H7 (cell line): ENCODE measurements around the gene ACSL1. TPM values are rescaled to one million over a fixed set of nuclear protein-coding genes. Genes with fewer than 3 reads are reported as not detected.

Experiments
- DNase-seq: peaks from one replicate; pipeline ENCODE4 v3.0.0; 2012
- H3K27me3 ChIP-seq: 2 replicates; pipeline ENCODE4 v1.6.0; 2011; ENCODE audit warnings: mild to moderate bottlenecking, low read length; ENCODE audit not compliant: control insufficient read depth, insufficient read depth
- H3K36me3 ChIP-seq: replicated peaks from 2 replicates; pipeline ENCODE4 v1.5.1; 2011; ENCODE audit warnings: low read length; ENCODE audit not compliant: control insufficient read depth, insufficient read depth
- H3K4me3 ChIP-seq: 2 replicates; pipeline ENCODE4 v1.5.1; 2011; ENCODE audit warnings: low read depth, mild to moderate bottlenecking, control low read depth, low read length, moderate library complexity; ENCODE audit not compliant: insufficient read depth
- total RNA-seq: library from RNA; depleted of rRNA; stranded (reverse); fragments of >200 nt; shearing (Covaris generic); gene quantifications from 2 replicates; pipeline ENCODE4 v1.2.3, GENCODE V29; 2014; rRNA removed

ACSL1 gene, protein sequence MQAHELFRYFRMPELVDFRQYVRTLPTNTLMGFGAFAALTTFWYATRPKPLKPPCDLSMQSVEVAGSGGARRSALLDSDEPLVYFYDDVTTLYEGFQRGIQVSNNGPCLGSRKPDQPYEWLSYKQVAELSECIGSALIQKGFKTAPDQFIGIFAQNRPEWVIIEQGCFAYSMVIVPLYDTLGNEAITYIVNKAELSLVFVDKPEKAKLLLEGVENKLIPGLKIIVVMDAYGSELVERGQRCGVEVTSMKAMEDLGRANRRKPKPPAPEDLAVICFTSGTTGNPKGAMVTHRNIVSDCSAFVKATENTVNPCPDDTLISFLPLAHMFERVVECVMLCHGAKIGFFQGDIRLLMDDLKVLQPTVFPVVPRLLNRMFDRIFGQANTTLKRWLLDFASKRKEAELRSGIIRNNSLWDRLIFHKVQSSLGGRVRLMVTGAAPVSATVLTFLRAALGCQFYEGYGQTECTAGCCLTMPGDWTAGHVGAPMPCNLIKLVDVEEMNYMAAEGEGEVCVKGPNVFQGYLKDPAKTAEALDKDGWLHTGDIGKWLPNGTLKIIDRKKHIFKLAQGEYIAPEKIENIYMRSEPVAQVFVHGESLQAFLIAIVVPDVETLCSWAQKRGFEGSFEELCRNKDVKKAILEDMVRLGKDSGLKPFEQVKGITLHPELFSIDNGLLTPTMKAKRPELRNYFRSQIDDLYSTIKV
- total RNA-seq, result 3.2 and 3.5 TPM in 2 replicates

- no peaks in the 10 kb centered on the region for H3K36me3 ChIP-seq
- H3K27me3 ChIP-seq, result peaks cover 43% of the 10 kb centered on the region
- DNase-seq, result peak; percentile 98
These were observed at the start of gene ACSL1 for GRCh38 chr4:184825896-184826690. ACSL1 (minus strand) TSS chr4:184825968; CDS start chr4:184803514, 22,454 bp downstream.

DNA sequence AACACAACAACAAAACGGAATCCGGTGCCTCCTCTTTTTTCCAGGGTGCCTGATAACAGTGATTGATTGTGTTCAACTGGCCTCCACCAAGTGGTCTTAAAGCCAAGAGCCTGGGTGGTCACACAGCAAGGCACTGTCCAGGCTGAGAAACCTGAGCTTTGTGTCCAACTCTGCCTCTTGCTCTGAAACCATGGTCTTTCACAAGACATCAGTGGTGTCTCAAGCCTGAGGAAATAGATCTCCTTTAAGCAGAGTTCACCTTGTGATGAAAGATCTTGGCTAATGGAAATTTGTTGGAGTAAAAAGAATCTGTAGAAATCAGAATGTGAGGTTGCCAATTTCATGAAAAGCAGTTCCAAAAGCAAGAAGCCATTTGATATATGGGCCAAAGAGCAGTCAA is 47.3 kb upstream of the ACSL1 start:
- DNase-seq, result no peak
- H3K27me3 ChIP-seq, result no peaks in the 10 kb centered on the region
- H3K36me3 ChIP-seq, result no peaks in the 10 kb centered on the region
- H3K4me3 ChIP-seq, result no peak overlapping the region

More at GRCh38 chr4:184825896-184826690, at the start of gene ACSL1:
- H3K4me3 ChIP-seq, result peak within 1 kb of the TSS; percentile 66

GRCh38 chr4:184870718-184871117 is 45.0 kb upstream of the ACSL1 start:
- no peak for DNase-seq
- no peaks in the 10 kb centered on the region for H3K36me3 ChIP-seq
- no peak overlapping the region for H3K4me3 ChIP-seq
- H3K27me3 ChIP-seq, result no peaks in the 10 kb centered on the region

DNA sequence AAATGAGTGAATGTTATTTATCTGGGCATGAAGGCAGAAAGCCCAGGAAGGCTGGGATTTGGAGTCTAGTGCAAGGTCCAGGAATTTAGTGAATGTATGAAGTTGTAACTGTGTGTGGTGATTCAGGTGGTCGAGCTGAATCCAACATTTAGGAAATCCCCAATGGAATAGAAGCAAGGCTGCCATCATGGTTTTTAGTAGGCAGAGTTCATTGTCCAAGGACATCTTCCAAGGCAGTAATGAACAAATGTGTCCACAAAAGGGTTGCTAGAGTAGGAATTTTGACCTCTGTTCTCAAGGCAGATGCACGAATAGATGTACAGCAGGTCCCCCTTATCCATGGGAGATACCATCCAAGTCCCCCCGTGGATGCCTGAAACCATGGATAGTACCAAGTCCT is 42.9 kb upstream of the ACSL1 start:
- H3K36me3 ChIP-seq, result no peaks in the 10 kb centered on the region
- H3K4me3 ChIP-seq, result no peak overlapping the region
- no peak for DNase-seq
- no peaks in the 10 kb centered on the region for H3K27me3 ChIP-seq

DNA sequence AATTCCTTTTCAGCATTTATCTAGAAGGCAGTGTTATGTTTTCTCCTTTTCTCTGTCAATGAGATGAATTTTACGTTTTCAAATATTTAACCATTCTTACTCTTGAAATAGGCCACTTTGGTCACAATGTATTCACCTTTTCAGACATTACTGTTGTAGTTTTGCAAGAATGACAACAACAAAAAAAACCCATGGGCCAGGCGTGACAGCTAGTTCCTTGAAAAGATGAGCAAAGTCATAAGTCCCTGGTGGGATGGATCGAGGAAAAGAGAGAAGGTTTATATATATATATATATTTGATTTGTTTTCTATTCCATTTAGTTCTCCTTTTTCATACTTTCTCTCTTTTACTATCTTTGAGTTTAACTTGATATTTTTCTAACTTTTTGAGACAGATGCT is 38.1 kb upstream of the ACSL1 start:
- DNase-seq, result no peak
- H3K36me3 ChIP-seq, result no peaks in the 10 kb centered on the region

DNA sequence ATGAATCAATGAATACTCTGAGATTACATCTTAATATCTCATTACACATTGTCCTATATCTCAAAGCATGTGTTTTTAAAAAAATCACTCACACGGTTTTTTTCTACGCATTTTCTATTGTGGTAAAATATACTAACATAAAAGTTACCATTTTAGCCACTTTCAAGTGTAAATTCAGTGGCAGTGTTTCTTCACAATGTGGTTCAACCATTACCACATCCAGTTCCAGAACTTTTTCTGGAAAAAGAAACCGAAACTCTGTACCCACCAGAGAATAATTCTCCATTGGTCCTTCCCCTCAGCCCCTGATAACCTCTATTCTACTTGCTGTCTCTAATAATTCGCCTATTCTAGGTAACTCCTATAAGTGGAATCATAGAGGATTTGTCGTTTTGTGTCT is 35.3 kb upstream of the ACSL1 start:
- no peak for DNase-seq
- Histone ChIP-seq H3K36me3 (no peaks in the 10 kb centered on the region), H3K27me3 (no peaks in the 10 kb centered on the region), H3K4me3 (no peak overlapping the region)

More for the DNA sequence above, 38.1 kb upstream of the ACSL1 start:
- Histone ChIP-seq H3K27me3 (no peaks in the 10 kb centered on the region), H3K4me3 (no peak overlapping the region)

GRCh38 chr4:184860018-184860779 is 34.4 kb upstream of the ACSL1 start:
- Histone ChIP-seq H3K27me3 (no peaks in the 10 kb centered on the region), H3K4me3 (no peak overlapping the region), H3K36me3 (no peaks in the 10 kb centered on the region)
- no peak for DNase-seq

GRCh38 chr4:184857441-184858121 is 31.8 kb upstream of the ACSL1 start:
- Histone ChIP-seq H3K4me3 (no peak overlapping the region), H3K36me3 (no peaks in the 10 kb centered on the region), H3K27me3 (no peaks in the 10 kb centered on the region)
- no peak for DNase-seq

DNA sequence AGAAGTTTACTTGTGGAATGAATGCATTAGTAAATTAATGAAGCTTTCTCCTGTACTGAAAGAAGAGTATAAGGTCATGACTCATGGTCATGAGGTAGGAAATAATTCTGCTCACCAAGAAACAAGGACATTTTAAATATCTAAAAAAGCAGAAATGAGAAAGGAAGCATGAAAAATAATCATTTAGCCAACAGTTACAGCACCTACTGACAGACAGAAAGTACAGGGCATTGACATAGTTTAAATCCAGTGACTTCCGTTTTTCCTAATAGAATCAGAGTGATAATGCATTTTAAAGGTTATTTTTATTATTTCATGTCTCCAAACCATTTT is 30.5 kb upstream of the ACSL1 start:
- Histone ChIP-seq H3K36me3 (no peaks in the 10 kb centered on the region), H3K27me3 (no peaks in the 10 kb centered on the region), H3K4me3 (no peak overlapping the region)
- no peak for DNase-seq

DNA sequence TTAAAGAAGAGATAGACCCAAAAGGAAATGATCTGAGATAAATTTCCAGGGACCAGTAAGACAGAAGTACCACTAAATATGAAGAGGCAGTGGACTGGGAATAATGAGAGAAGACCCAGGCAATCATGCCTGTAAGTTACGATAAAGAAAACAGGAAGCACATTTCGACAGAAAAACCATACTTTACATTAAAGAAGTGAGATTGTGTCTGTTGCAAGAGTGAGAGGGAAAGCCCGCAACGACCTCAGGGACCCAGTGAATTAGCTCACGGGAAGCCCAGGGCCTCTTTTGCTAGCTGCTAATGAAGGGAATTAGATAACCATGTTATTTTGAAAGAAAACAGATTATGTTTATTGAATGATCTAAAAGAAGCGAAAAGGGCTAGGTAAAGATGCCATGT is 28.9 kb upstream of the ACSL1 start:
- no peaks in the 10 kb centered on the region for H3K36me3 ChIP-seq
- H3K27me3 ChIP-seq, result no peaks in the 10 kb centered on the region
- no peak overlapping the region for H3K4me3 ChIP-seq
- DNase-seq, result no peak

- no peak overlapping the region for H3K4me3 ChIP-seq
- no peaks in the 10 kb centered on the region for H3K36me3 ChIP-seq
- no peak for DNase-seq
- no peaks in the 10 kb centered on the region for H3K27me3 ChIP-seq
These were observed 27.7 kb upstream of the ACSL1 start for GRCh38 chr4:184853436-184853835.

DNA sequence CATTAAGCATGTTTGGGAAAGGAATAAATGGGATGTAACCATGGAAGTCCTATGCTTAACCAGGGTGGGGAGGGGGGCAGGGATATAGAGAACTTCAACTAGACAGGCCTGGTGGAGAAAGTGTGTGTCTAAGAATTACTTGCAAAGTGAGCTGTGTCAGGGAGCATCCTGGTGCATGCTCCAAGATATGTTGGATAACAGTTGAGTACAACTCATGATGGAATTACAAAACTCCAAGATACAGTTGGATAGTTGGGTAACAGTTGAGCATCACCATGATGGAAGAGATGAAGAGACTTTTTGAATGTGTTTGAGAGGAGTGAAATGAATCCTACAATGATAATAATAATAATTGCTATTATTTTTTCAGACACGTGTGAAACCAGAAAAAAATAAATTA is 26.1 kb upstream of the ACSL1 start:
- DNase-seq, result no peak
- Histone ChIP-seq H3K36me3 (no peaks in the 10 kb centered on the region), H3K27me3 (no peaks in the 10 kb centered on the region), H3K4me3 (no peak overlapping the region)

DNA sequence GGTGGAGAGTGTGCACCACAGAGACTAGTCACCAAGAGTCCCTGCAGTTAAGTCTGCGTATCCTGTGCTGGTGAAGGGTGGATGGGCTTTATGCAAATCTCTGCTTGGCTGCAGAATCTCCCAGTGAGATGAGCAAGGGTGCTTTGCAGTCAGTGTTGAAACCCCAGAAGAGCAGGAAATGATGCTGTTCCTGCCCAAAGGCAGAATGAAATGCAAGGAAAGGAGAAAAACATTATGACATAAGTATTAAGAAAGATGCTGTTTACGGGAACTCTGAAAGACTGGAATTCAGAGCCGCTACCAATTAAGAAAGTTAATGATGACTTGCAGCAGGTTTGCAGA is 25.4 kb upstream of the ACSL1 start:
- H3K36me3 ChIP-seq, result no peaks in the 10 kb centered on the region
- peak; percentile 49 for DNase-seq
- no peak overlapping the region for H3K4me3 ChIP-seq
- no peaks in the 10 kb centered on the region for H3K27me3 ChIP-seq
